Measurements from ENCODE around the gene CSRNP2. TPM values are rescaled to one million over a fixed set of nuclear protein-coding genes. Genes with fewer than 3 reads are reported as not detected.

CSRNP2 gene
- total and polyA plus RNA-seq, 2 of the 13 experiments (the other 11 are each of a cell fraction or from before 2014, with no cell fraction given), result 4.8 to 7.3 TPM

GRCh38 chr12:51132693-51133092 is 49.3 kb upstream of the CSRNP2 start:
- TF ChIP-seq YEATS4 (CRISPR knock-in tag; IDR thresholded peaks at IDR 0.05; ENCODE audit: borderline replicate concordance) (no peak), GZF1 (CRISPR knock-in tag; IDR thresholded peaks at IDR 0.05) (no peak), MXD4 (CRISPR knock-in tag; IDR thresholded peaks at IDR 0.05) (no peak)
- TF ChIP-seq, protein P1, sequence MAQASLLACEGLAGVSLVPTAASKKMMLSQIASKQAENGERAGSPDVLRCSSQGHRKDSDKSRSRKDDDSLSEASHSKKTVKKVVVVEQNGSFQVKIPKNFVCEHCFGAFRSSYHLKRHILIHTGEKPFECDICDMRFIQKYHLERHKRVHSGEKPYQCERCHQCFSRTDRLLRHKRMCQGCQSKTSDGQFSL (CRISPR knock-in tag; IDR thresholded peaks at IDR 0.05), result no peak
- Histone ChIP-seq H3K27me3 (ENCODE audit: control insufficient read depth in 1 of 2, insufficient read depth in 2 of 2, low read length in 2 of 2) (no peaks in the 10 kb centered on the region), H3K9ac (ENCODE audit: insufficient read depth, low read depth, low read length) (no peak overlapping the region), H3K36me3 (replicated peaks in 1 of 2; ENCODE audit: control insufficient read depth in 1 of 2, insufficient read depth in 2 of 2, low read length in 2 of 2) (no peaks in the 10 kb centered on the region; a peak in 1 of 5 replicates), H4K20me1 (ENCODE audit: insufficient read depth, low read length) (no peaks in the 10 kb centered on the region), H3K27ac (ENCODE audit: extremely low read length, insufficient read depth, low read length) (no peak overlapping the region), H3K4me2 (ENCODE audit: low read depth, low read length) (no peak overlapping the region), H2AFZ (ENCODE audit: low read length) (no peak overlapping the region), H3K4me1 (ENCODE audit: insufficient read depth, low read length) (no peaks in the 10 kb centered on the region), H3K4me3 (replicated peaks in 1 of 3; ENCODE audit: insufficient read depth in 1 of 3, low read depth in 2 of 3, low read length in 3 of 3) (no peak overlapping the region), H3K79me2 (ENCODE audit: insufficient read depth, low read length) (no peaks in the 10 kb centered on the region), H3K9me3 (ENCODE audit: low read length) (no peaks in the 10 kb centered on the region)
- ChIA-PET POLR2A (no interaction called here), CTCF (ENCODE audit: low intra/inter-chr PET ratio, low total read pairs) (no interaction called here)
- in situ Hi-C loops (cut with HindIII; ENCODE audit: extremely low pct_ligation_motif_present, low pct_unique_long_range_greater_than_20kb), result no loop called here
- BruUV-seq (replicated peaks), result no TSS peak
- FAIRE-seq, result no peak
- intact Hi-C loops (cut with micrococcal nuclease; ENCODE audit: unreplicated experiment), result no loop called here
- ATAC-seq, result no peak
- DNase-seq (ENCODE audit: low spot score), result no peak
- 97% methylated on average over 5 of the region's 5 CpGs for WGBS (ENCODE audit: low lambda C conversion rate)

DNA sequence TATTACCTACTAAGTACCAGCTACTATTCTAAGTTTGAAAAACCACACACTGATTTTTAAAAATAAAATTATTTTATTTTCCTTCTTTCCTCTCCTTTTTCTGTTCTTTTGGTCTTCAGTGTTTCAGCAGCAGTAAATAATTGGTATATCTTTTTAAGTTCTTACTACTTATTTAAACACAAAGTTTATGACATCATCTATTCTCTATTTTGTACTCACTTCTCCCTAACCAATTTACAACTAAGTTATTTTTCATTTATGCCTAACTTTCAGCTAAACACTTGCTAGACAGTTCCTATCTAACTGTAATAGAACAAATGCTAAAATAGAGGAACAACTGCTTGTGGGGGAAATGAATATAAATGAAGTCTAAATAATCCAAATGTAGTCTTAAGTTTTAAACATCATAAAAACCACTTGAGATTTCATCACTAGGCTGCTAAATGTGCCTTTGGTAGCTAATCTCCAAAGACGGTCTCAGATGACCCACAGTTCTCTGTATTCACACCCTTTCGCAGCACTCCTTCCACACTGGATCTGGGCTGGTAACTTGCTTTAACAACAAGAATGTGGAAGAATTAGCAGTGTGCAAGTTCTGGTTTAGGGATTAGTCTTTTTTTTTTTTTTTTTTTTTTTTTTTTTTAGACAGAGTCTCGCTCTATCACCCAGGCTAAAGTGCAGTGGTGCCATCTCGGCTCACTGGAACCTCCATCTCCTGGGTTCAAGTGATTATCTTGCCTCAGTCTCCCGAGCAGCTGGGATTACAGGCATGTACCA is 48.5 kb upstream of the CSRNP2 start:
- Histone ChIP-seq H3K27ac (ENCODE audit: extremely low read length, insufficient read depth, low read length) (no peak overlapping the region), H3K4me3 (replicated peaks in 1 of 3; ENCODE audit: insufficient read depth in 1 of 3, low read depth in 2 of 3, low read length in 3 of 3) (no peak overlapping the region), H4K20me1 (ENCODE audit: insufficient read depth, low read length) (no peaks in the 10 kb centered on the region), H2AFZ (ENCODE audit: low read length) (no peak overlapping the region), H3K4me1 (ENCODE audit: insufficient read depth, low read length) (no peaks in the 10 kb centered on the region), H3K9me3 (ENCODE audit: low read length) (no peaks in the 10 kb centered on the region), H3K36me3 (replicated peaks in 1 of 2; ENCODE audit: control insufficient read depth in 1 of 2, insufficient read depth in 2 of 2, low read length in 2 of 2) (no peaks in the 10 kb centered on the region; a peak in 1 of 5 replicates), H3K4me2 (ENCODE audit: low read depth, low read length) (no peak overlapping the region), H3K79me2 (ENCODE audit: insufficient read depth, low read length) (no peaks in the 10 kb centered on the region), H3K27me3 (ENCODE audit: control insufficient read depth in 1 of 2, insufficient read depth in 2 of 2, low read length in 2 of 2) (no peaks in the 10 kb centered on the region), H3K9ac (ENCODE audit: insufficient read depth, low read depth, low read length) (no peak overlapping the region)
- no peak for ATAC-seq
- no TSS peak for BruUV-seq (replicated peaks)
- TF ChIP-seq, protein P2, sequence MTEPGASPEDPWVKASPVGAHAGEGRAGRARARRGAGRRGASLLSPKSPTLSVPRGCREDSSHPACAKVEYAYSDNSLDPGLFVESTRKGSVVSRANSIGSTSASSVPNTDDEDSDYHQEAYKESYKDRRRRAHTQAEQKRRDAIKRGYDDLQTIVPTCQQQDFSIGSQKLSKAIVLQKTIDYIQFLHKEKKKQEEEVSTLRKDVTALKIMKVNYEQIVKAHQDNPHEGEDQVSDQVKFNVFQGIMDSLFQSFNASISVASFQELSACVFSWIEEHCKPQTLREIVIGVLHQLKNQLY (CRISPR knock-in tag; IDR thresholded peaks at IDR 0.05), result no peak
- TF ChIP-seq ATF7 (IDR thresholded peaks at IDR 0.05), result peak; percentile 90
- TF ChIP-seq ATF7 (CRISPR knock-in tag; IDR thresholded peaks at IDR 0.05), result no peak
- no peak for FAIRE-seq
- WGBS (ENCODE audit: low lambda C conversion rate), result 88% methylated on average over 5 of the region's 5 CpGs
- ChIA-PET POLR2A (no interaction called here), CTCF (ENCODE audit: low intra/inter-chr PET ratio, low total read pairs) (no interaction called here)
- in situ Hi-C loops (cut with HindIII; ENCODE audit: extremely low pct_ligation_motif_present, low pct_unique_long_range_greater_than_20kb) (no loop called here), intact Hi-C loops (cut with micrococcal nuclease; ENCODE audit: unreplicated experiment) (no loop called here)
- DNase-seq (ENCODE audit: low spot score), result no peak

All from HepG2 (cell line).